SK-N-SH (cell line): ENCODE measurements around the gene PIK3C2B.

Experiments used
- CTCF ChIP-seq: fragments of 200-600 bp; sonication (generic); IDR thresholded peaks from 2 replicates; pipeline ENCODE4 v1.6.1; 2017; ENCODE audit warnings: antibody characterized with exemption, mild to moderate bottlenecking, moderate library complexity
- EP300 ChIP-seq, 2 experiments: IDR thresholded peaks; 2 replicates each; pipeline versions ENCODE4 v1.4.0 to v1.6.1; 2012; ENCODE audit warnings: borderline replicate concordance in 1 of 2, low read depth in 1 of 2, low read length in 1 of 2
- EZH2phosphoT487 ChIP-seq: fragments of 200-600 bp; sonication (generic); IDR thresholded peaks from 2 replicates; pipeline ENCODE4 v1.6.1; 2017; ENCODE audit warnings: low read depth, mixed run types, mild to moderate bottlenecking, antibody characterized with exemption, moderate library complexity, borderline replicate concordance
- FOXM1 ChIP-seq: IDR thresholded peaks from 2 replicates; pipeline ENCODE4 v1.4.0; 2012; ENCODE audit warnings: low read depth, mild to moderate bottlenecking
- JUND ChIP-seq: IDR thresholded peaks from 2 replicates; pipeline ENCODE4 v1.4.0; 2012
- MAX ChIP-seq: IDR thresholded peaks from 2 replicates; pipeline ENCODE4 v1.4.0; 2012; ENCODE audit warnings: low read depth
- MXI1 ChIP-seq: IDR thresholded peaks from 2 replicates; pipeline ENCODE4 v1.6.1; 2012; ENCODE audit warnings: mild to moderate bottlenecking, low read depth, low read length, improper control_type of control experiment
- RFX5 ChIP-seq: IDR thresholded peaks from 2 replicates; pipeline ENCODE4 v1.6.1; 2012; ENCODE audit warnings: mild to moderate bottlenecking, improper control_type of control experiment, low read length
- SMC3 ChIP-seq: IDR thresholded peaks from 2 replicates; pipeline ENCODE4 v1.6.1; 2012; ENCODE audit warnings: low read depth, low read length, improper control_type of control experiment
- TEAD4 ChIP-seq: IDR thresholded peaks from 2 replicates; pipeline ENCODE4 v1.4.0; 2012; ENCODE audit warnings: mild to moderate bottlenecking, borderline replicate concordance; ENCODE audit not compliant: insufficient read depth
- USF1 ChIP-seq: IDR thresholded peaks from 2 replicates; pipeline ENCODE4 v1.4.0; 2012; ENCODE audit warnings: low read depth, borderline replicate concordance

GRCh38 chr1:204466416-204467405, 27.9 kb downstream of the PIK3C2B start:
- no peak for TF ChIP-seq FOXM1
- TF ChIP-seq CTCF = no peak
- no peak for TF ChIP-seq USF1
- no peak for TF ChIP-seq JUND
- TF ChIP-seq EP300 (IDR thresholded peaks at IDR 0.05; ENCODE audit: borderline replicate concordance in 1 of 2, low read depth in 1 of 2, low read length in 1 of 2) = no peak
- TF ChIP-seq MAX = no peak
- no peak for TF ChIP-seq SMC3
- TF ChIP-seq RFX5 = no peak
- no peak for TF ChIP-seq TEAD4
- TF ChIP-seq MXI1 = no peak
- no peak for TF ChIP-seq EZH2phosphoT487
